Measurements from ENCODE around the gene ATXN7.

The ATXN7 gene

GRCh38 chr3:63945558-63946096 is 82.0 kb downstream of the ATXN7 start:
- Mint-ChIP-seq H3K27me3 (ENCODE audit: low read depth, poor library complexity) (no peaks in the 10 kb centered on the region), H3K27ac (peak overlapping the region; percentile 53), H3K4me1 (peaks cover 28% of the 10 kb centered on the region), H3K4me3 (no peak overlapping the region), H3K36me3 (ENCODE audit: low read depth) (peaks cover 5% of the 10 kb centered on the region), H3K9me3 (no peaks in the 10 kb centered on the region)
- no peak for DNase-seq
- no peak for TF ChIP-seq CTCF (IDR thresholded peaks at IDR 0.05)

GRCh38 chr3:63946753-63947152 is 83.1 kb downstream of the ATXN7 start:
- Mint-ChIP-seq H3K9me3 (no peaks in the 10 kb centered on the region), H3K27ac (no peak overlapping the region), H3K4me3 (no peak overlapping the region), H3K36me3 (ENCODE audit: low read depth) (peaks cover 5% of the 10 kb centered on the region), H3K4me1 (peaks cover 34% of the 10 kb centered on the region), H3K27me3 (ENCODE audit: low read depth, poor library complexity) (no peaks in the 10 kb centered on the region)
- DNase-seq: no peak
- no peak for TF ChIP-seq CTCF (IDR thresholded peaks at IDR 0.05)

GRCh38 chr3:63947594-63947993 is 83.9 kb downstream of the ATXN7 start:
- Mint-ChIP-seq H3K27me3 (ENCODE audit: low read depth, poor library complexity) (no peaks in the 10 kb centered on the region), H3K4me1 (peaks cover 30% of the 10 kb centered on the region), H3K9me3 (no peaks in the 10 kb centered on the region), H3K4me3 (no peak overlapping the region), H3K36me3 (ENCODE audit: low read depth) (peaks cover 5% of the 10 kb centered on the region), H3K27ac (peak overlapping the region; percentile 27)
- no peak for DNase-seq
- no peak for TF ChIP-seq CTCF (IDR thresholded peaks at IDR 0.05)

GRCh38 chr3:63949005-63949404 is 85.3 kb downstream of the ATXN7 start:
- H3K4me3 Mint-ChIP-seq: no peak overlapping the region
- H3K9me3 Mint-ChIP-seq: no peaks in the 10 kb centered on the region
- DNase-seq: no peak
- peaks cover 40% of the 10 kb centered on the region for H3K4me1 Mint-ChIP-seq
- H3K36me3 Mint-ChIP-seq (ENCODE audit: low read depth): peaks cover 11% of the 10 kb centered on the region
- no peaks in the 10 kb centered on the region for H3K27me3 Mint-ChIP-seq (ENCODE audit: low read depth, poor library complexity)
- TF ChIP-seq CTCF (IDR thresholded peaks at IDR 0.05): no peak
- no peak overlapping the region for H3K27ac Mint-ChIP-seq

GRCh38 chr3:63950698-63951097 is 87.0 kb downstream of the ATXN7 start:
- Mint-ChIP-seq H3K27ac (no peak overlapping the region), H3K9me3 (no peaks in the 10 kb centered on the region), H3K4me3 (no peak overlapping the region), H3K27me3 (ENCODE audit: low read depth, poor library complexity) (no peaks in the 10 kb centered on the region), H3K36me3 (ENCODE audit: low read depth) (peaks cover 21% of the 10 kb centered on the region), H3K4me1 (peaks cover 44% of the 10 kb centered on the region)
- TF ChIP-seq CTCF (IDR thresholded peaks at IDR 0.05): no peak
- DNase-seq: no peak

GRCh38 chr3:63951492-63952247 is 88.0 kb downstream of the ATXN7 start:
- peaks cover 41% of the 10 kb centered on the region for H3K4me1 Mint-ChIP-seq
- peaks cover 21% of the 10 kb centered on the region for H3K36me3 Mint-ChIP-seq (ENCODE audit: low read depth)
- DNase-seq: no peak
- TF ChIP-seq CTCF (IDR thresholded peaks at IDR 0.05): no peak
- no peaks in the 10 kb centered on the region for H3K9me3 Mint-ChIP-seq
- H3K27me3 Mint-ChIP-seq (ENCODE audit: low read depth, poor library complexity): peaks cover 4% of the 10 kb centered on the region
- no peak overlapping the region for H3K27ac Mint-ChIP-seq
- H3K4me3 Mint-ChIP-seq: no peak overlapping the region

Data from nephron progenitor cell (in vitro differentiated cells).